ENCODE measurements around the gene QPRT. TPM values are rescaled to one million over a fixed set of nuclear protein-coding genes. Genes with fewer than 3 reads are reported as not detected.

QPRT gene
- total RNA-seq, 1 donor from 2014 or later, result 49.6 TPM

- H3K79me2 ChIP-seq (ENCODE audit: low read depth), result peaks cover 71% of the 10 kb centered on the region
- H3K4me2 ChIP-seq, result no peak overlapping the region
- Mint-ChIP-seq H3K9me3 (no peaks in the 10 kb centered on the region), H3K27me3 (ENCODE audit: insufficient read depth, low read depth) (peaks cover 6% of the 10 kb centered on the region), H3K27ac (no peak overlapping the region), H3K4me1 (peaks cover 11% of the 10 kb centered on the region), H3K36me3 (no peaks in the 10 kb centered on the region), H3K4me3 (no peak overlapping the region)
- no peaks in the 10 kb centered on the region for H3K9me3 ChIP-seq (ENCODE audit: low read depth)
- TF ChIP-seq EZH2phosphoT487 (IDR thresholded peaks at IDR 0.05) (no peak), CTCF (IDR thresholded peaks at IDR 0.05) (no peak), EZH2 (IDR thresholded peaks at IDR 0.05) (no peak)
- H3K9ac ChIP-seq, result no peak overlapping the region
- H4K20me1 ChIP-seq (ENCODE audit: low read depth), result no peaks in the 10 kb centered on the region
- no peak for DNase-seq (ENCODE audit: low spot score)
- peaks cover 38% of the 10 kb centered on the region for H3F3A ChIP-seq (ENCODE audit: low read depth)
- H3K4me1 ChIP-seq, result peaks cover 5% of the 10 kb centered on the region
- H3K27ac ChIP-seq, result no peak overlapping the region
- H3K36me3 ChIP-seq, result no peaks in the 10 kb centered on the region
- no peak overlapping the region for H2AFZ ChIP-seq (replicated peaks)
- no peak overlapping the region for H3K4me3 ChIP-seq
- H3K27me3 ChIP-seq, result no peaks in the 10 kb centered on the region
Measured at GRCh38 chr16:29714972-29715371, 36.0 kb downstream of the QPRT start.

GRCh38 chr16:29717113-29717512, 38.1 kb downstream of the QPRT start:
- no peak for TF ChIP-seq EZH2 (IDR thresholded peaks at IDR 0.05)
- TF ChIP-seq CTCF (IDR thresholded peaks at IDR 0.05), result no peak
- no peak for TF ChIP-seq EZH2phosphoT487 (IDR thresholded peaks at IDR 0.05)
- H3K36me3 ChIP-seq, result no peaks in the 10 kb centered on the region
- DNase-seq (ENCODE audit: low spot score), result no peak
- no peaks in the 10 kb centered on the region for H3K36me3 Mint-ChIP-seq
- H4K20me1 ChIP-seq (ENCODE audit: low read depth), result no peaks in the 10 kb centered on the region
- H3K4me1 ChIP-seq, result no peaks in the 10 kb centered on the region
- no peak overlapping the region for H3K9ac ChIP-seq
- H2AFZ ChIP-seq (replicated peaks), result no peak overlapping the region
- H3K27me3 Mint-ChIP-seq (ENCODE audit: insufficient read depth, low read depth), result peaks cover 4% of the 10 kb centered on the region
- H3K4me3 ChIP-seq, result no peak overlapping the region
- no peak overlapping the region for H3K4me2 ChIP-seq
- H3K4me3 Mint-ChIP-seq, result no peak overlapping the region
- no peaks in the 10 kb centered on the region for H3K27me3 ChIP-seq
- H3K27ac ChIP-seq, result no peak overlapping the region
- H3K9me3 Mint-ChIP-seq, result no peaks in the 10 kb centered on the region
- peaks cover 6% of the 10 kb centered on the region for H3K4me1 Mint-ChIP-seq
- H3K27ac Mint-ChIP-seq, result no peak overlapping the region
- peaks cover 51% of the 10 kb centered on the region for H3K79me2 ChIP-seq (ENCODE audit: low read depth)
- peaks cover 19% of the 10 kb centered on the region for H3F3A ChIP-seq (ENCODE audit: low read depth)
- H3K9me3 ChIP-seq (ENCODE audit: low read depth), result no peaks in the 10 kb centered on the region

GRCh38 chr16:29719063-29719462, 40.1 kb downstream of the QPRT start:
- Histone ChIP-seq H4K20me1 (ENCODE audit: low read depth) (no peaks in the 10 kb centered on the region), H3K36me3 (no peaks in the 10 kb centered on the region), H3K79me2 (ENCODE audit: low read depth) (peaks cover 53% of the 10 kb centered on the region), H3K4me3 (no peak overlapping the region), H3K27me3 (no peaks in the 10 kb centered on the region), H2AFZ (replicated peaks) (no peak overlapping the region), H3K9me3 (ENCODE audit: low read depth) (no peaks in the 10 kb centered on the region), H3K9ac (no peak overlapping the region), H3K4me2 (no peak overlapping the region), H3K27ac (no peak overlapping the region), H3K4me1 (no peaks in the 10 kb centered on the region), H3F3A (ENCODE audit: low read depth) (peaks cover 9% of the 10 kb centered on the region)
- no peak overlapping the region for H3K4me3 Mint-ChIP-seq
- H3K9me3 Mint-ChIP-seq, result no peaks in the 10 kb centered on the region
- H3K27me3 Mint-ChIP-seq (ENCODE audit: insufficient read depth, low read depth), result no peaks in the 10 kb centered on the region
- TF ChIP-seq CTCF (IDR thresholded peaks at IDR 0.05) (no peak), EZH2phosphoT487 (IDR thresholded peaks at IDR 0.05) (no peak), EZH2 (IDR thresholded peaks at IDR 0.05) (no peak)
- no peaks in the 10 kb centered on the region for H3K36me3 Mint-ChIP-seq
- H3K4me1 Mint-ChIP-seq, result peaks cover 6% of the 10 kb centered on the region
- H3K27ac Mint-ChIP-seq, result no peak overlapping the region
- no peak for DNase-seq (ENCODE audit: low spot score)
